ENCODE results near the gene SHKBP1. TPM values are rescaled to one million over a fixed set of nuclear protein-coding genes. Genes with fewer than 3 reads are reported as not detected.

SHKBP1 gene
- total and polyA plus RNA-seq, 2 donors (not counting 1 experiment from before 2014, with no cell fraction given): 179 to 227 TPM

- H3K4me3 Mint-ChIP-seq: no peak overlapping the region
- no peak overlapping the region for H3K4me2 ChIP-seq (replicated peaks; ENCODE audit: low read depth, low read length, poor library complexity, severe bottlenecking)
- 82% methylated on average over 10 of the region's 10 CpGs for WGBS (ENCODE audit: insufficient coverage)
Measured at GRCh38 chr19:40571831-40572495, 4.7 kb upstream of the SHKBP1 start.

More at GRCh38 chr19:40571831-40572495, 4.7 kb upstream of the SHKBP1 start:
- no peaks in the 10 kb centered on the region for H3K36me3 ChIP-seq (replicated peaks in 1 of 2; ENCODE audit: control extremely low read depth in 1 of 2, control insufficient read depth in 1 of 2, extremely low read depth in 1 of 2, insufficient read depth in 2 of 2, low read length in 1 of 2)
- DNase-seq (peak; percentile 17), ATAC-seq (ENCODE audit: low read depth) (no peak)
- H3K9me3 Mint-ChIP-seq (ENCODE audit: insufficient read depth): no peaks in the 10 kb centered on the region
- no peak overlapping the region for H3K9ac ChIP-seq (ENCODE audit: low read length)
- POLR2A ChIA-PET: interaction anchor here (3.1 kb wide), 1 partner anchor 33 kb away, joined by 19 read pairs; no protein-coding TSS in a partner anchor
- CTCF ChIA-PET: interaction anchor here (1.2 to 3.2 kb wide), 4 partner anchors 27 to 63 kb away, joined by 3 to 39 read pairs (median 9); partner anchors contain the start of gene LTBP4
- no peak overlapping the region for H2AFZ ChIP-seq (ENCODE audit: insufficient read depth, low read depth, low read length, poor library complexity, severe bottlenecking)
- H3K9me3 ChIP-seq (ENCODE audit: control extremely low read depth in 1 of 3, control insufficient read depth in 2 of 3, insufficient read depth in 1 of 3, low read length in 2 of 3): peaks cover 0 to 9% (median 0%) of the 10 kb centered on the region in 3 donors
- H3K27me3 ChIP-seq (replicated peaks in 1 of 4; ENCODE audit: control extremely low read depth in 1 of 4, control insufficient read depth in 3 of 4, insufficient read depth in 4 of 4, low read length in 3 of 4): peaks cover 0 to 17% (median 11%) of the 10 kb centered on the region in 4 experiments
- H3K27me3 Mint-ChIP-seq: no peaks in the 10 kb centered on the region
- no peaks in the 10 kb centered on the region for H4K20me1 ChIP-seq (ENCODE audit: control insufficient read depth, insufficient read depth, low read length, poor library complexity, severe bottlenecking)
- TF ChIP-seq CTCF (IDR thresholded peaks at IDR 0.05) (no peak), EZH2 (IDR thresholded peaks at IDR 0.05; ENCODE audit: borderline replicate concordance, insufficient read depth, low read depth, low read length, poor library complexity, severe bottlenecking) (no peak)
- H3K27ac Mint-ChIP-seq: no peak overlapping the region
- H3K4me1 ChIP-seq (ENCODE audit: control insufficient read depth in 2 of 2, insufficient read depth in 2 of 2, low read length in 2 of 2): peaks cover 24 to 34% of the 10 kb centered on the region in 2 donors
- H3K27ac ChIP-seq (ENCODE audit: low read length in 2 of 2): no peak overlapping the region
- no peak overlapping the region for H3K4me3 ChIP-seq (ENCODE audit: control extremely low read depth in 1 of 5, extremely low read depth in 1 of 5, insufficient read depth in 1 of 5, low read depth in 2 of 5, low read length in 4 of 5)
- H3K4me1 Mint-ChIP-seq: peaks cover 27% of the 10 kb centered on the region
- intact Hi-C loops (cut with micrococcal nuclease): loop anchor here (2.0 kb wide), 2 partner anchors 129 to 151 kb away; no protein-coding TSS in a partner anchor
- H3K79me2 ChIP-seq (ENCODE audit: control insufficient read depth, insufficient read depth, low read length): peaks cover 4% of the 10 kb centered on the region
